Uterus (tissue), 4 donors: ENCODE measurements around the gene PIP5K1C. TPM values are rescaled to one million over a fixed set of nuclear protein-coding genes. Genes with fewer than 3 reads are reported as not detected.

ENCODE experiments used
- DNase-seq, 2 donors: peaks; one replicate each; pipeline ENCODE4 v3.0.0-alpha.2; 2019 to 2020
- H3K27ac ChIP-seq, 2 donors: fragments of 200-600 bp; sonication (generic); 1 replicate in 1 of 2; 2 replicates in 1 of 2; pipeline ENCODE4 v1.5.1; 2016 to 2018
- H3K27me3 ChIP-seq, 2 donors: fragments of 200-600 bp; sonication (generic); one replicate each; pipeline ENCODE4 v1.5.1; 2018 to 2019; ENCODE audit warnings: control low read depth in 1 of 2
- H3K36me3 ChIP-seq, 2 donors: fragments of 200-600 bp; sonication (generic); one replicate each; pipeline ENCODE4 v1.5.1; 2019; ENCODE audit warnings: control low read depth in 1 of 2
- H3K4me1 ChIP-seq, 2 donors: fragments of 200-600 bp; sonication (generic); one replicate each; pipeline ENCODE4 v1.5.1; 2018 to 2019; ENCODE audit warnings: control low read depth in 1 of 2
- H3K4me3 ChIP-seq, 2 donors: fragments of 200-600 bp; sonication (generic); 1 replicate in 1 of 2; 2 replicates in 1 of 2; pipeline ENCODE4 v1.5.1; 2018 to 2019; ENCODE audit warnings: mild to moderate bottlenecking in 1 of 2
- H3K9me3 ChIP-seq, 2 donors: fragments of 200-600 bp; sonication (generic); one replicate each; pipeline ENCODE4 v1.5.1; 2019; ENCODE audit warnings: control low read depth in 1 of 2
- POLR2A ChIP-seq, 2 donors: fragments of 450-650 bp; IDR thresholded peaks; one replicate each; pipeline ENCODE4 v1.6.1; 2016; ENCODE audit warnings: antibody characterized with exemption in 2 of 2, mild to moderate bottlenecking in 1 of 2, moderate library complexity in 1 of 2
- intact Hi-C: fragments of 100-400 bp; cut with DNase I; formaldehyde crosslinking; loops from one replicate; pipeline ENCODE4 v1.15.1; 2023; ENCODE audit warnings: low total_unique reads
- total RNA-seq, 4 donors: library from RNA; depleted of rRNA in 3 of 4; stranded (reverse); fragments of >200 nt in 3 of 4; gene quantifications; one replicate each; pipeline versions ENCODE4 v1.1.0 to v1.2.4, GENCODE V29; 2014 to 2023
- TF ChIP-seq, protein P1 (sequence below), 4 experiments: fragments of 200-600 bp in 2 of 4; fragments of 450-650 bp in 2 of 4; sonication (generic) in 2 of 4; IDR thresholded peaks; one replicate each; pipeline ENCODE4 v1.5.1; 2016 to 2019; ENCODE audit warnings: antibody characterized with exemption in 4 of 4, mild to moderate bottlenecking in 2 of 4, moderate library complexity in 1 of 4
- donor health status: DM: yes; HTN: yes; CAD: no.

Gene PIP5K1C
- total RNA-seq, 4 donors from 2014 or later: 6.2 to 77.5 (median 33.2) TPM

DNA sequence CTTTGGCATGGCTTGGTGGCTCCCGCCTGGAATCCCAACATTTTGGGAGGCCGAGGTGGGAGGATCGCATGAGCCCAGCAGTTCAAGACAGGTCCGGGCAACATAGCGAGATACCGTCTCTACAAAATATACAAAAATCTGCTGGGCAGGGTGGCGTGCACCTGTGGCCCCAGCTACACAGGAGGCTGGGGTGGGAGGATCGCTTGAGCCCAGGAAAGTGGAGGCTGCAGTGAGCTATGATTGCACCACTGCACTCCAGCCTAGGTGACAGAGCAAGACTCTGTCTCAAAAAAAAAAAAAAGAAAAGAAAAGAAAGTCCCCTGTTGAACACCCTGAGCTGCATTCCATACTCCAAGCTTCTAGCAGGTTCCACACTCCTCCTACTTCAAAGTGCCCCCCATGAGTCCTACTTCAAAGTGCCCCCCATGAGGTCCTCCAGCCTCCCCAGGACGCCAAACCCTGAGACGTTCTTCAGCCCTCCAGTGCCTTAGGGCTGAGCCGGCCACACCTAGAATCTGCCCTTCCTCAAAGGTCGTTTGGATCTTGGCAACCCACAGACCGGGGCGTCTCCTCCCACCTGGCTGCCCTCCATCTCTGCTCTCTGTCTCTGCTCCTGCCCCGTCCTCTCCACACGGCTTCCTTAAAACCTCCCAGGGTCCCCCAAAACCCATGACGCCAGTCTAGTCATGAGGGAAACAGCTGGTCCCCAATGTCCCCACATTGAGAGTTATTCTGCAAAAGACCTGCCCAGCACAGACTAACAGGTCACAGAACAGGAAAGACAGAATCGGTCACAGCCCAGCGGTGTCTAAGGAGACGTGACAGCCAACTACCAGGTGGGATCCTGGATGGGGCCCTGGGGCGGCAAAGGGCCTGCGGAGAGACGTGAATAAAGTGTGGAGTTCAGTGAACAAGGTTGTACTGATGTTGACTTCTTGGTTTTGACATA is 12.7 kb upstream of the PIP5K1C start:
- no peaks in the 10 kb centered on the region for H3K27me3 ChIP-seq
- H3K27ac ChIP-seq: no peak overlapping the region
- DNase-seq: no peak
- H3K4me3 ChIP-seq: no peak overlapping the region
- no peaks in the 10 kb centered on the region for H3K36me3 ChIP-seq
- no peaks in the 10 kb centered on the region for H3K9me3 ChIP-seq
- peaks cover 0 to 4% of the 10 kb centered on the region in 2 donors for H3K4me1 ChIP-seq
- intact Hi-C loops: no loop called here
- TF ChIP-seq, protein P1, sequence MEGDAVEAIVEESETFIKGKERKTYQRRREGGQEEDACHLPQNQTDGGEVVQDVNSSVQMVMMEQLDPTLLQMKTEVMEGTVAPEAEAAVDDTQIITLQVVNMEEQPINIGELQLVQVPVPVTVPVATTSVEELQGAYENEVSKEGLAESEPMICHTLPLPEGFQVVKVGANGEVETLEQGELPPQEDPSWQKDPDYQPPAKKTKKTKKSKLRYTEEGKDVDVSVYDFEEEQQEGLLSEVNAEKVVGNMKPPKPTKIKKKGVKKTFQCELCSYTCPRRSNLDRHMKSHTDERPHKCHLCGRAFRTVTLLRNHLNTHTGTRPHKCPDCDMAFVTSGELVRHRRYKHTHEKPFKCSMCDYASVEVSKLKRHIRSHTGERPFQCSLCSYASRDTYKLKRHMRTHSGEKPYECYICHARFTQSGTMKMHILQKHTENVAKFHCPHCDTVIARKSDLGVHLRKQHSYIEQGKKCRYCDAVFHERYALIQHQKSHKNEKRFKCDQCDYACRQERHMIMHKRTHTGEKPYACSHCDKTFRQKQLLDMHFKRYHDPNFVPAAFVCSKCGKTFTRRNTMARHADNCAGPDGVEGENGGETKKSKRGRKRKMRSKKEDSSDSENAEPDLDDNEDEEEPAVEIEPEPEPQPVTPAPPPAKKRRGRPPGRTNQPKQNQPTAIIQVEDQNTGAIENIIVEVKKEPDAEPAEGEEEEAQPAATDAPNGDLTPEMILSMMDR (IDR thresholded peaks at IDR 0.05): no peak
- TF ChIP-seq POLR2A (IDR thresholded peaks at IDR 0.05): no peak

DNA sequence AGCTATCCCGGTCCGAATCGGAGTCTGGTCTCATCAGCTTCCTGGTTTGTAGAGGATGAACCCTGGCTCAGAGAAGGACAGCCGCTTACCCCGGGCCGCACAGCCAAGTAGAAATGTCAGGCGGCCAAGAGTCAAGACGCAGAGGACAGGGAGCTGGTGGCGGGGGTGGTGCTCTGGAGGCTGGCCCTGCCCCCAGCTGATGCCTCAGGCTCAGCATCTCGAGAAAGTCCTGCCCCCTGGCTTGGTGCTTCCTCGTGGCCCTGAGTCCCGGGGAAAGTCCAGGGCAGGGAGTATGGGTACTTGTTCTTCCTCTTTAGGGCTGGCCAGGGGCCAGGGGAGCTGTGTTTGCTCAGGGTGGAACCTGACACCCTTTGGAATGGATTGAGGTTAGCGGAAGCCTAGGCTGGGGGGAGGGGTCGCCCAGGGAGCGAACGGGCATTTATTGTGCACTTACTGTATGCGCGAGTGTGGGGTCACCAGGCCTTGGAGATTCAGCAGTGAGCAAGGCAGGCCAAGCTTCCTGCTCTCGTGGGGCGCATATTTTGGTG is 10.1 kb upstream of the PIP5K1C start:
- peaks cover 0 to 4% of the 10 kb centered on the region in 2 donors for H3K4me1 ChIP-seq
- peak in 1 of 2 donors; percentile 40 for DNase-seq
- intact Hi-C loops: no loop called here
- no peaks in the 10 kb centered on the region for H3K27me3 ChIP-seq
- H3K36me3 ChIP-seq: no peaks in the 10 kb centered on the region
- H3K9me3 ChIP-seq: no peaks in the 10 kb centered on the region
- no peak for TF ChIP-seq POLR2A (IDR thresholded peaks at IDR 0.05)
- TF ChIP-seq, protein P1 (IDR thresholded peaks at IDR 0.05): no peak
- H3K27ac ChIP-seq: no peak overlapping the region
- no peak overlapping the region for H3K4me3 ChIP-seq

DNA sequence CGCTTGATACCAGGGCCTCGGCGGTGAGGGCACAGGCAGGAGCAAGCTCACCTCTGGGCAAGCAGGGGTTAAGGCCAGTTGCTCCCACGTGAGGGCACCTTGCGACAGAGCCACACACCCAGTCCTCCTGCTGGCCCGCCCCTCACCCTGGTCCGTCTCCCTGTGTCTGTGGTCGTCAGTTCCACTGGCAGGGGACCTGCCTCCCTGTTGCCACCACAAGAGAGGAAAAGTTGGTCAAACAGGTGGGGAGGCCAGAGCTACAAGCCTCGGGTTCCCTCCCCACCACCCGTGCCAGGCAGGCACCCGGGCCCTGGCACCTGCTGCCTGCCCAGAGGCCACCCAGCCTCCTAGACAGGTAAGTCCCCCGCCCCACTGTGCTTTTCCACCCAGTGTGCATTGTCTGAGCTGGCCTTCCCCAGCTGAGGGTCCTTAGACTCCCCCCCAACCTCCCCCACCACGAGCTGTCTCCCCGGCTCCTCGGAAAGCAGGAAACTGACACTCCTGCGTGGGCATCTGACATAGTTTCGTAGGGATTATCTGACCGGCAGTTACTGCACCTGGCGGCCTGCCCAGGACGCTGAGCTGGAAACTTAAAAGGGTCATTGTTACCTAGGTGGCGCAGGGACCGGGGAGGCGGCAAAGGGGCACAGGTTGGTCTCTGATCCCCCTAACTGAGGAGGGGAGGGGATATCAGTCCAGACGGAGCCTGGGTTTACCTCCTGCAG is 8.1 kb upstream of the PIP5K1C start, which contains the start of gene TJP3:
Gene TJP3 (plus strand): TSS at position 178 of the 725 bp plus-strand sequence. CDS start 20,049 bp downstream, outside the sequence.
- H3K9me3 ChIP-seq: no peaks in the 10 kb centered on the region
- DNase-seq: no peak
- TF ChIP-seq, protein P1 (IDR thresholded peaks at IDR 0.05): no peak
- no peak for TF ChIP-seq POLR2A (IDR thresholded peaks at IDR 0.05)
- no peak within 1 kb of the TSS for H3K27ac ChIP-seq
- peaks cover 0 to 4% of the 10 kb centered on the region in 2 donors for H3K4me1 ChIP-seq
- intact Hi-C loops: no loop called here
- H3K36me3 ChIP-seq: no peaks in the 10 kb centered on the region
- H3K27me3 ChIP-seq: no peaks in the 10 kb centered on the region
- no peak within 1 kb of the TSS for H3K4me3 ChIP-seq

DNA sequence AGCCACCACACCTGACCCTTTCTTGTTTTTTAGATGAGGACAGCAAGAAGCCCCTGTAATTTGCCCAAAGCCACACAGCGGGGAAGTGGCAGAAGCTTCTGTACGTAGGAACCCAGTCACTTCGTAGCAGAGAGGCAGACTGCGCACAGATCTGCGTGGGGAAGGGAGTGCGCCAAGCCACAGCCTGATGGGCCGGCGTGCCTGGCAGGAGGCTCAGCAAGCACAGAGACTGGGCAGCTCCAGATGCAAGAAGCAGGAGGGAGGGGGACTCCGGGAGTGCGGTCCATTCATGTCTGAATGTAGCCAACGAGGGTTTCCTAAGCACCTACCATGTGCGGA is 7.6 kb upstream of the PIP5K1C start:
- DNase-seq: no peak
- Histone ChIP-seq H3K4me1 (peaks cover 0 to 4% of the 10 kb centered on the region in 2 donors), H3K27me3 (no peaks in the 10 kb centered on the region), H3K9me3 (no peaks in the 10 kb centered on the region), H3K4me3 (no peak overlapping the region), H3K27ac (no peak overlapping the region), H3K36me3 (no peaks in the 10 kb centered on the region)
- TF ChIP-seq, protein P1 (IDR thresholded peaks at IDR 0.05): no peak
- no peak for TF ChIP-seq POLR2A (IDR thresholded peaks at IDR 0.05)
- intact Hi-C loops: no loop called here
